ENCODE data around the gene RPS6KA2.

GRCh38 chr6:166423051-166423745 lies 203.9 kb downstream of the RPS6KA2 start:
- TF ChIP-seq CTCF (IDR thresholded peaks at IDR 0.05) (no peak), ZFX (IDR thresholded peaks at IDR 0.05; ENCODE audit: borderline replicate concordance) (no peak)

All from 22Rv1 (cell line).